C4-2B (cell line): ENCODE results near the gene NGLY1.

ENCODE experiments used
- ZFX ChIP-seq: fragments of 450-650 bp; IDR thresholded peaks from 2 replicates; pipeline ENCODE4 v1.6.1; 2017
- TF ChIP-seq, protein P1 (sequence below): fragments of 450-650 bp; conservative IDR thresholded peaks from 2 replicates; pipeline ENCODE4 v1.5.1; 2017; ENCODE audit warnings: mild to moderate bottlenecking

DNA sequence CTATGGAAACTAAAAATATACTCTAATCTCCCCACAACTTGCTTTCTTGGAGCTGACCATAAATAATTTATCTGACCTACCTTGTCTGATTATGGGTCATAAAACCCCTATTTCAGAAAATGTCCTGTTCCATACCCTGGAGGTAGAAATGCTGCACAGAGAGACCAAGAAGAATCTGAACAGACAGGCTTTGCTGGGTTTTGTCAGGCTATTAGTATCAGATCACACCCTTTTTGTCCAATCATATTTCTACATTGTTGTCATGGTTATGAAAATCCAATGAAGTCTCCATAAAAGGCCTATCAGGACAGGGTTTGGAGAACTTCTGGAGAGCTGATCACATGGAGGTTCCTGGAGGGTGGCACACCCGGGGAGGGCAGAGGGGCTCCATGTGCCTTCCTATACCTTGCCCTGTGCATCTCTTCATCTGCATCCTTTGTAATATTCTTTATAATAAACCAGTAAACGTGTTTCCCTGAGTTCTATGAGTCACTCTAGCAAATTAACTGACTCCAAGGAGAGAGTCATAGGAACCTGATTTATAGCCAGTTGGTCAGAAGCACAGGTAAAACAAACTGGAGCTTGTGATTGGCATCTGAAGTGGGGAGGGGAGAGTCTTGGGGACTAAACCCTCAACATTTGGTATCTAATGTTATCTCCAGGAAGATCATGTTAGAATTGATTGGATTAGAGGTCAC is 58.1 kb downstream of the NGLY1 start:
- TF ChIP-seq, protein P1, sequence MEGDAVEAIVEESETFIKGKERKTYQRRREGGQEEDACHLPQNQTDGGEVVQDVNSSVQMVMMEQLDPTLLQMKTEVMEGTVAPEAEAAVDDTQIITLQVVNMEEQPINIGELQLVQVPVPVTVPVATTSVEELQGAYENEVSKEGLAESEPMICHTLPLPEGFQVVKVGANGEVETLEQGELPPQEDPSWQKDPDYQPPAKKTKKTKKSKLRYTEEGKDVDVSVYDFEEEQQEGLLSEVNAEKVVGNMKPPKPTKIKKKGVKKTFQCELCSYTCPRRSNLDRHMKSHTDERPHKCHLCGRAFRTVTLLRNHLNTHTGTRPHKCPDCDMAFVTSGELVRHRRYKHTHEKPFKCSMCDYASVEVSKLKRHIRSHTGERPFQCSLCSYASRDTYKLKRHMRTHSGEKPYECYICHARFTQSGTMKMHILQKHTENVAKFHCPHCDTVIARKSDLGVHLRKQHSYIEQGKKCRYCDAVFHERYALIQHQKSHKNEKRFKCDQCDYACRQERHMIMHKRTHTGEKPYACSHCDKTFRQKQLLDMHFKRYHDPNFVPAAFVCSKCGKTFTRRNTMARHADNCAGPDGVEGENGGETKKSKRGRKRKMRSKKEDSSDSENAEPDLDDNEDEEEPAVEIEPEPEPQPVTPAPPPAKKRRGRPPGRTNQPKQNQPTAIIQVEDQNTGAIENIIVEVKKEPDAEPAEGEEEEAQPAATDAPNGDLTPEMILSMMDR, result no peak
- no peak for TF ChIP-seq ZFX
